HG03103 (cell line): Measurements from ENCODE around the gene ST3GAL3.

Source experiments
- ATAC-seq: cut with Tn5 transposase; IDR thresholded peaks from one replicate; pipeline ENCODE4 v1.9.1; 2021; ENCODE audit warnings: low read depth; ENCODE audit not compliant: unreplicated experiment

Gene ST3GAL3

DNA sequence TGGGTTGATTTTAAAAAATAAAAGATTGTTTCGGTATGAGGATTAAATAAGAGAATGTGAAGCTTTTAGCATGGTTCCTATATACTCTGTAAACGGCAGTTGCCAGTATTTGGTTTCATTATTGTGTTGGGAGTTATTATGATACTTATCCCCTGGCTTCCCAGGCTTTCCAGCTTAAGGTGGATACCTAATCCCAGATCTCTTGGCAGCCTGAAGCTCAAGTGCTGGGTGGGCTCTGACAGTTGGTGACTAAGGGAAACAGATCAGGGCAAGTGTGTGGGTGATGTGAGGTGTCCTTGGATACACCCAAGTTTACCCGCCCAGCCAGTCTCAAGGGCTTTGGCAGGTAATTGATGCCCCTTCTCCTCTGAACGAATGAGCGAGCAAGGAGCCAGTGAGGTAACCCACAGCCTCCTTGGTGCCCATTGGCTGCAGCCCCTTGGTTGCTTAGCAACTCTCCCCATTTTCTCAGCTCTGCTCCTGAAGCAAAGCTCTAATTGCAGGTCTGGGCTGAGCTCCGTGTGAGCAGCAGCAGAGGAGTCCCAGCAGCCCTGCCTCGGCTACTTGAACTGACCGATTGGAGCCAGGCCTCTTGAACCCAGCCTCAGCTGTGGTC, 245.5 kb downstream of the ST3GAL3 start:
- ATAC-seq: no peak

DNA sequence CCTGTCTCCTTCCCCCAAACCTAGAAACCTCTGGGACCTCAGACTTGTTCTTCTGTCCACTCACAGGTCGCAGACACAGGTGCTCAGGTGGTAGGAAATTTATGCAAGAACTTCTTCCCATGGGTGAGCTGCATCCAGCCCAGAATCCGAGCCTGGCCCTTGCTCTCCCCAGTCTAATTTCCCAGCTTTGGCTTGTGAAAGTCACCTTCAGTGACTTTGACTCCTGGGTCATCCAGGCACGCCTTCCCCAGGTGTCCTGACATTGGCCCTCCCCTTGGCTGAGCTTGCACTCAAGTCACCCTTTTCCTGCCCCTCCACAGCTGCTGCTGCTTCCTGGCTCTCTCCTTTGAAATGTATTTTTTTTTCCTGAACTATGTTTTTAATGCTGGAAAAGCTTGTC, 246.0 kb downstream of the ST3GAL3 start:
- no peak for ATAC-seq

DNA sequence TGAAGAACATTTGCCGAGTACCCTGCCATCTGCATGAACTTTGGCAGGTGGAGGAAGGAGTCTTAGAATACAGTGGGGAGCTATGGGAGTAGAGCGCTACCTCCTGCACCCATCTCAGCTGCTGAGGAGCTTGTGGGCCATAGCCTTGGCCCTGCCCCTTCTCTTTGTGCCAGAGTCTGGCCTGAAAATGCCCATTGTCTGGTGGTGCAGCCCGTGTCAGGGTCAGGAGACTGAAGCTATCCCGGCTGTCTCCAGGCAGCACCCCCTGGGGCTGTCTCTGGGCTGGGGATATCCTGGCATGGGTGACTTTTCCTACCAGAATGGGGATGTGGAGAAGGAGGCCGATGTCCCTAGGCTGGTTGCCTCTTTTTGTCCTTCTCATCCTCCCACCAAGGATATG, 246.7 kb downstream of the ST3GAL3 start:
- no peak for ATAC-seq

GRCh38 chr1:43956234-43956633, 248.9 kb downstream of the ST3GAL3 start:
- no peak for ATAC-seq

GRCh38 chr1:43957407-43958040, 250.2 kb downstream of the ST3GAL3 start:
- no peak for ATAC-seq

GRCh38 chr1:43958351-43959255, 251.3 kb downstream of the ST3GAL3 start:
- ATAC-seq: no peak

DNA sequence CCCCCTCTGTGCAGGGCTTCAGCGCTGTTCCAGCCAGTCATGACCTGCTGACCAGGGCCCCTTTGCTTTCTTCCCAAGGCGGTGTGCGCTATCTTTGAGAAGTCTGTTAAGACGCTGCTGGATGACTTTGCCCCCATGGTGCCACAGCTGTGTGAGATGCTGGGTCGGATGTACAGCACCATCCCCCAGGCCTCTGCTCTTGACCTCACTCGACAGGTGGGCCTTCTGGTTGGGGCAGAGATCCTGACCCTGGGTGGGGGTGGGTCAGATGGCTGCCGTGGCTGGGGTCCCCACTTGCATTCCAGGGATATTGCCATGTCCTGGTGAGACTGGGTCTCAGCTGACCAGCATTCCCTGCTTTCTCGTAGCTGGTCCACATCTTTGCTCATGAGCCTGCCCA, 253.5 kb downstream of the ST3GAL3 start:
- no peak for ATAC-seq

DNA sequence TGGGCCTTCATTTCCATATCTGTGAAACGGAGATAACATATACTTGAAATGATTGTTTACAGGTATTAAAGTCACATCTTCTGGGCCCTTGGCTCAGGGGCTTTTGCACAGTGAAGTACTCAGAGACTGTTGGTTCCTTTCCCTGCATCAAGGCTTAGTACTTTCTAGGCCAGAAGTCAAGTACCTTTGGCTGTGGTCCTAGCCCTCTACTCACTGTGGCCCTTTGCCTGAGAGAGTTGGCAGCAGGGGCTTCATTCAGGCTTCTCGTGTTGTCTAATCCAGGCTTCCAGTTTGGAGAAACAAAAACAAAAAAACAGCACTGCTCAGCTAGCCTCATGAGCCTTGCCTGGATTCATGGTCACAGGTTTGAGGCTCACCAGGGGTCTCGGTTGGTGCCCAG, 254.4 kb downstream of the ST3GAL3 start:
- no peak for ATAC-seq

DNA sequence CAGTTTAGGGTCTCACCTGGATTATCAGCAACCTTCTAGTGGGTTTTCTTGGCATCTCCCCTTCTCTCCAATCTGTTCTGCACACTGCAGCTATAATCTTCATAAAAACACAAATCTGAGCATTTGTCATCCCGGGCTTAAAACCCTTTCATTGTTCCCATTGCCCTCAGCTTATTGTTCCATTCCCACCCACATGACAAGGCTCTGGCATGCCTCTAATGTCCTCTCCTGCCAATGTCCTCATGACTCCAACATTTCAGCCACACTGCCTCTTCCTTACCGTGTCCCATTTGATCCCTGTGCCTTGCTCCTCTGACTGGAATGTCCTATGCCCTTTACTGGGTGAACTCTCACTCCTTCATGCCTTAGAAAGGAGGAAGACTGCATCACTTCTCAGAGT, 255.0 kb downstream of the ST3GAL3 start:
- no peak for ATAC-seq

GRCh38 chr1:43963006-43963405, 255.7 kb downstream of the ST3GAL3 start:
- ATAC-seq: no peak

GRCh38 chr1:43963890-43964289, 256.6 kb downstream of the ST3GAL3 start:
- no peak for ATAC-seq

- ATAC-seq: no peak
Measured at GRCh38 chr1:43965316-43965715, 258.0 kb downstream of the ST3GAL3 start.

DNA sequence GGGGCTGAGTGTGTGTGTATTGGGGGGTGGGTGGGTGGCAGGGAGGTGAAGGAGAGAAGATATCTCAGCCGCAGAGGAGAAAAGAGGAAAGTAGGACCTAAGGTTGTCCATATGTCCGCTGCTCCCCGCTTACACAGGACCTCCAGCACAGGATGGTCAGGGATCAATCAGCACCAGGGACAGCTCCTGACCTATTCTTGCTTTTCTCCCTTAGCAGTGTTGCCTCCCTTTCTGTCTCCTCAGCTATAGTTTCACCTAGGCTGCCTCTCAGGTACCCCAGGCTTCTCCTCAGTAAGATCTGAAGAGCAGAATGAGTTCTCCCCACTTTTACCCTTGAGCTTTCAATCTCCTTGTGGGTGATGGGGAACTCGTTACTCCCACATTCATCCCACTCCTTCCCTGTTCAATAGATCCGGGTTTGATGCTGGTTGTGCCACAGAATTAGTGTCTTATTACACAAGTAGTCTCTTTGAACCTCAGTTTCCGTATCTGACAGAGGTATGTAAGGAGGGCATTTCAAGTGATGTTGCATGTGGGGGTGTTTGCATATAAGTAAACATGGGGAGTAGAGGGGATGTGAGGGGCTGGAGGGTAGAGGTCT, 261.1 kb downstream of the ST3GAL3 start:
- ATAC-seq: no peak

GRCh38 chr1:43969416-43969745, 262.0 kb downstream of the ST3GAL3 start:
- no peak for ATAC-seq

GRCh38 chr1:43969746-43970466, 262.6 kb downstream of the ST3GAL3 start, which contains the start of gene DPH2:
Gene DPH2 (plus strand): TSS chr1:43970010. CDS start chr1:43970176, 166 bp downstream.
- peak; percentile 82 for ATAC-seq

- ATAC-seq: no peak
Measured at GRCh38 chr1:43970502-43970901, 263.2 kb downstream of the ST3GAL3 start.

- no peak for ATAC-seq
Measured at GRCh38 chr1:43970911-43971310, 263.6 kb downstream of the ST3GAL3 start.

DNA sequence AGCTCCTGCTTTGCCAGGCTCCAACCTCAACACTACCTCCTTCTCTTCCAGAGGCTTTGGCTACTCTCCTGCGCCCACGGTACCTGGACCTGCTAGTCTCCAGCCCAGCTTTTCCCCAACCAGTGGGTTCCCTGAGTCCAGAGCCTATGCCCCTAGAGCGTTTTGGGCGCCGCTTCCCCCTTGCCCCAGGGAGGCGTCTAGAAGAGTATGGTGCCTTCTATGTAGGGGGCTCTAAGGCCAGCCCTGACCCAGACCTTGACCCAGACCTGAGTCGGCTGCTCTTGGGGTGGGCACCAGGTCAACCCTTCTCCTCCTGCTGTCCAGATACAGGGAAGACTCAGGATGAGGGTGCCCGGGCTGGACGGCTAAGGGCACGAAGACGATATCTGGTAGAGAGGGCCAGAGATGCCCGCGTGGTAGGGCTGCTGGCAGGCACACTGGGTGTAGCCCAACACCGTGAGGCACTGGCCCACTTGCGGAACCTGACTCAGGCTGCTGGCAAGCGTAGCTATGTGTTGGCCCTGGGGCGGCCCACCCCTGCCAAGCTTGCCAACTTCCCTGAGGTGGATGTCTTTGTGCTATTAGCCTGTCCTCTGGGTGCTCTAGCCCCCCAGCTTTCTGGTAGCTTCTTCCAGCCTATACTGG, 264.1 kb downstream of the ST3GAL3 start:
- no peak for ATAC-seq

GRCh38 chr1:43973981-43974442, 266.7 kb downstream of the ST3GAL3 start:
- no peak for ATAC-seq
